Colonic mucosa (tissue), 4 donors: Measurements from ENCODE around the gene CFAP54. TPM values are rescaled to one million over a fixed set of nuclear protein-coding genes. Genes with fewer than 3 reads are reported as not detected.

Source experiments
- DNase-seq: peaks from one replicate; pipeline ENCODE4 v3.0.0-alpha.2; 2020
- H3K27ac ChIP-seq: fragments of 200-600 bp; one replicate; pipeline ENCODE4 v1.8.0; 2021
- H3K27me3 ChIP-seq: fragments of 200-600 bp; one replicate; pipeline ENCODE4 v1.8.0; 2021
- H3K36me3 ChIP-seq: fragments of 200-600 bp; one replicate; pipeline ENCODE4 v1.8.0; 2021
- H3K4me1 ChIP-seq: fragments of 200-600 bp; one replicate; pipeline ENCODE4 v1.8.0; 2021; ENCODE audit warnings: mild to moderate bottlenecking
- H3K4me3 ChIP-seq: fragments of 200-600 bp; one replicate; pipeline ENCODE4 v1.8.0; 2021
- H3K9ac ChIP-seq, 2 donors: one replicate each; pipeline ENCODE4 v1.7.0; 2013; ENCODE audit warnings: control low read depth in 2 of 2, low read depth in 2 of 2, low read length in 2 of 2
- H3K9me3 ChIP-seq: fragments of 200-600 bp; one replicate; pipeline ENCODE4 v1.8.0; 2021
- CTCF ChIP-seq: fragments of 200-600 bp; IDR thresholded peaks from one replicate; pipeline ENCODE4 v1.8.0; 2022; ENCODE audit warnings: antibody characterized with exemption, mild to moderate bottlenecking
- intact Hi-C: fragments of 100-400 bp; cut with DNase I; formaldehyde crosslinking; loops from one replicate; pipeline ENCODE4 v1.14.1; 2022
- total RNA-seq, 2 donors: library from RNA; stranded (reverse); fragmentation: NEBNext Ultra II Directional in 1 of 2; extraction: Animal tissue kit (Norgen Biotek cat#: 25700) in 1 of 2; gene quantifications; one replicate each; pipeline ENCODE4 v1.2.1, GENCODE V29; 2021
- donor health status: healthy.
- donor health status: DM: no; HTN: no; CAD: no.
- donor health status: DM: no; HTN: no; CAD: no.

CFAP54 gene
- total RNA-seq, 2 donors from 2014 or later, result 0.32 TPM

- Histone ChIP-seq H3K9ac (no peak overlapping the region), H3K27ac (no peak overlapping the region), H3K9me3 (no peaks in the 10 kb centered on the region), H3K36me3 (no peaks in the 10 kb centered on the region), H3K4me3 (no peak overlapping the region), H3K27me3 (no peaks in the 10 kb centered on the region), H3K4me1 (no peaks in the 10 kb centered on the region)
- TF ChIP-seq CTCF, result no peak
- intact Hi-C loops, result no loop called here
- no peak for DNase-seq
These were observed 377.6 kb downstream of the CFAP54 start for GRCh38 chr12:96866801-96867590.

GRCh38 chr12:96870946-96871345 is 381.6 kb downstream of the CFAP54 start:
- no peaks in the 10 kb centered on the region for H3K36me3 ChIP-seq
- no peak overlapping the region for H3K4me3 ChIP-seq
- H3K9ac ChIP-seq, result no peak overlapping the region
- no peak for TF ChIP-seq CTCF
- no peak overlapping the region for H3K27ac ChIP-seq
- no peak for DNase-seq
- no peaks in the 10 kb centered on the region for H3K9me3 ChIP-seq
- no peaks in the 10 kb centered on the region for H3K27me3 ChIP-seq
- intact Hi-C loops, result no loop called here
- no peaks in the 10 kb centered on the region for H3K4me1 ChIP-seq

- no peaks in the 10 kb centered on the region for H3K9me3 ChIP-seq
- H3K27me3 ChIP-seq, result no peaks in the 10 kb centered on the region
- intact Hi-C loops, result no loop called here
- H3K4me3 ChIP-seq, result no peak overlapping the region
- no peak for DNase-seq
- no peak overlapping the region for H3K9ac ChIP-seq
- H3K27ac ChIP-seq, result no peak overlapping the region
- no peak for TF ChIP-seq CTCF
- H3K4me1 ChIP-seq, result no peaks in the 10 kb centered on the region
- H3K36me3 ChIP-seq, result no peaks in the 10 kb centered on the region
These were observed 383.6 kb downstream of the CFAP54 start for GRCh38 chr12:96872961-96873360.

- H3K27ac ChIP-seq, result no peak overlapping the region
- TF ChIP-seq CTCF, result no peak
- H3K9me3 ChIP-seq, result no peaks in the 10 kb centered on the region
- no peaks in the 10 kb centered on the region for H3K36me3 ChIP-seq
- DNase-seq, result no peak
- H3K4me1 ChIP-seq, result no peaks in the 10 kb centered on the region
- intact Hi-C loops, result no loop called here
- no peak overlapping the region for H3K9ac ChIP-seq
- H3K27me3 ChIP-seq, result no peaks in the 10 kb centered on the region
- H3K4me3 ChIP-seq, result no peak overlapping the region
These were observed 384.8 kb downstream of the CFAP54 start for GRCh38 chr12:96874211-96874610.

GRCh38 chr12:96876966-96877365 is 387.6 kb downstream of the CFAP54 start:
- H3K36me3 ChIP-seq, result no peaks in the 10 kb centered on the region
- no peak for DNase-seq
- intact Hi-C loops, result no loop called here
- H3K27ac ChIP-seq, result no peak overlapping the region
- TF ChIP-seq CTCF, result no peak
- no peaks in the 10 kb centered on the region for H3K27me3 ChIP-seq
- H3K9me3 ChIP-seq, result no peaks in the 10 kb centered on the region
- H3K9ac ChIP-seq, result no peak overlapping the region
- H3K4me1 ChIP-seq, result no peaks in the 10 kb centered on the region
- no peak overlapping the region for H3K4me3 ChIP-seq
